Fibroblast of lung (primary cell): ENCODE measurements around the gene PSMG2. TPM values are rescaled to one million over a fixed set of nuclear protein-coding genes. Genes with fewer than 3 reads are reported as not detected.
A peak's percentile ranks its signal among the peaks of the same experiment; 100 is the strongest.

Source experiments
- DNase-seq, 2 donors: peaks; one replicate each; pipeline versions ENCODE4 v3.0.0 to v3.0.0-alpha.2; 2010; ENCODE audit warnings: low read depth in 2 of 2
- H2AFZ ChIP-seq: 2 replicates; pipeline ENCODE4 v1.5.1; 2012; ENCODE audit warnings: low read length, control low read depth, inconsistent platforms
- H3K27ac ChIP-seq: 2 replicates; pipeline ENCODE4 v1.5.1; 2011; ENCODE audit warnings: low read length, control low read depth; ENCODE audit not compliant: insufficient read depth
- H3K27me3 ChIP-seq: 2 replicates; pipeline ENCODE4 v1.5.1; 2011; ENCODE audit warnings: mild to moderate bottlenecking, low read length; ENCODE audit not compliant: control insufficient read depth, insufficient read depth
- H3K36me3 ChIP-seq: 2 replicates; pipeline ENCODE4 v1.5.1; 2011; ENCODE audit warnings: low read length; ENCODE audit not compliant: control insufficient read depth, insufficient read depth
- H3K4me1 ChIP-seq: 2 replicates; pipeline ENCODE4 v1.5.1; 2011; ENCODE audit warnings: low read length; ENCODE audit not compliant: control insufficient read depth, insufficient read depth; ENCODE audit errors: extremely low read depth
- H3K4me2 ChIP-seq: 2 replicates; pipeline ENCODE4 v1.5.1; 2011; ENCODE audit warnings: low read length, control low read depth; ENCODE audit not compliant: insufficient read depth; ENCODE audit errors: extremely low read depth
- H3K4me3 ChIP-seq, 4 experiments: fragments of 200-600 bp in 1 of 4; sonication (generic) in 1 of 4; replicated peaks in 1 of 4; 2 replicates each; pipeline ENCODE4 v1.5.1; 2011 to 2016; ENCODE audit warnings: low read length in 4 of 4, low read depth in 3 of 4, mild to moderate bottlenecking in 3 of 4, control low read depth in 2 of 4, inconsistent platforms in 1 of 4, mixed read lengths in 1 of 4; ENCODE audit not compliant: insufficient read depth in 1 of 4; ENCODE audit errors: control extremely low read depth in 1 of 4
- H3K79me2 ChIP-seq: 2 replicates; pipeline ENCODE4 v1.5.1; 2012; ENCODE audit warnings: mild to moderate bottlenecking, low read length, inconsistent platforms; ENCODE audit not compliant: control insufficient read depth, insufficient read depth
- H3K9ac ChIP-seq: 2 replicates; pipeline ENCODE4 v1.5.1; 2011; ENCODE audit warnings: mild to moderate bottlenecking, low read length, control low read depth; ENCODE audit not compliant: insufficient read depth
- H3K9me3 ChIP-seq: 2 replicates; pipeline ENCODE4 v1.5.1; 2012; ENCODE audit warnings: low read depth, low read length; ENCODE audit not compliant: control insufficient read depth, insufficient read depth
- H4K20me1 ChIP-seq: 2 replicates; pipeline ENCODE4 v1.5.1; 2011; ENCODE audit warnings: low read length; ENCODE audit not compliant: control insufficient read depth, insufficient read depth; ENCODE audit errors: extremely low read depth
- CTCF ChIP-seq, 2 donors: IDR thresholded peaks in 1 of 2; conservative IDR thresholded peaks in 1 of 2; 1 replicate in 1 of 2; 2 replicates in 1 of 2; pipeline ENCODE4 v1.5.1; 2011 to 2012; ENCODE audit warnings: low read length in 2 of 2, control low read depth in 1 of 2, inconsistent platforms in 1 of 2, low read depth in 1 of 2, mild to moderate bottlenecking in 1 of 2
- EZH2 ChIP-seq: IDR thresholded peaks from 2 replicates; pipeline ENCODE4 v1.5.1; 2012; ENCODE audit warnings: low read length, control low read depth, mild to moderate bottlenecking; ENCODE audit errors: missing control alignments
- polyA plus RNA-seq, 2 donors: library from polyadenylated mRNA; depleted of rRNA in 1 of 2; stranded (reverse) in 1 of 2; unstranded in 1 of 2; fragments of >200 nt; gene quantifications; 2 replicates each; pipeline ENCODE4 v1.2.1, GENCODE V29; 2011 to 2012; ENCODE audit warnings: missing spikeins in 1 of 2
- total RNA-seq: library from RNA; depleted of rRNA; stranded (reverse); fragments of >200 nt; gene quantifications from 2 replicates; pipeline ENCODE4 v1.2.1, GENCODE V29; 2014

Gene PSMG2
- total and polyA plus RNA-seq, 2 donors (not counting 1 experiment from before 2014, with no cell fraction given): 72.8 to 79.4 TPM

- H3K36me3 ChIP-seq: no peaks in the 10 kb centered on the region
- no peak overlapping the region for H2AFZ ChIP-seq
- H3K9me3 ChIP-seq: no peaks in the 10 kb centered on the region
- no peaks in the 10 kb centered on the region for H3K4me1 ChIP-seq
- H3K27me3 ChIP-seq: no peaks in the 10 kb centered on the region
- no peak overlapping the region for H3K4me3 ChIP-seq
- TF ChIP-seq CTCF (conservative IDR thresholded peaks at IDR 0.05 in 1 of 2, IDR thresholded peaks at IDR 0.05 in 1 of 2; ENCODE audit: low read depth in 1 of 2, low read length in 2 of 2) (no peak), EZH2 (no peak)
- no peak overlapping the region for H3K27ac ChIP-seq
- H3K4me2 ChIP-seq: no peak overlapping the region
- DNase-seq: peak in 1 of 2 donors; percentile 36
- no peaks in the 10 kb centered on the region for H3K79me2 ChIP-seq
- H3K9ac ChIP-seq: no peak overlapping the region
- no peaks in the 10 kb centered on the region for H4K20me1 ChIP-seq
Observed at GRCh38 chr18:12694032-12694431, 8.8 kb upstream of the PSMG2 start.

- Histone ChIP-seq H3K27me3 (no peaks in the 10 kb centered on the region), H2AFZ (no peak overlapping the region), H3K4me1 (no peaks in the 10 kb centered on the region), H3K9me3 (no peaks in the 10 kb centered on the region), H3K4me3 (no peak overlapping the region), H3K79me2 (peaks cover 32% of the 10 kb centered on the region), H3K4me2 (no peak overlapping the region), H3K36me3 (no peaks in the 10 kb centered on the region), H4K20me1 (no peaks in the 10 kb centered on the region), H3K9ac (no peak overlapping the region), H3K27ac (no peak overlapping the region)
- no peak for DNase-seq
- TF ChIP-seq CTCF (conservative IDR thresholded peaks at IDR 0.05 in 1 of 2, IDR thresholded peaks at IDR 0.05 in 1 of 2; ENCODE audit: low read depth in 1 of 2, low read length in 2 of 2) (no peak), EZH2 (no peak)
Observed at GRCh38 chr18:12699747-12700146, 3.1 kb upstream of the PSMG2 start.

- Histone ChIP-seq H3K9ac (no peak overlapping the region), H3K36me3 (no peaks in the 10 kb centered on the region), H2AFZ (no peak overlapping the region), H3K4me2 (peak overlapping the region; percentile 88), H3K27me3 (no peaks in the 10 kb centered on the region), H3K27ac (no peak overlapping the region), H3K79me2 (peaks cover 42% of the 10 kb centered on the region), H4K20me1 (no peaks in the 10 kb centered on the region), H3K4me3 (peak overlapping the region in 3 of 4 experiments; percentile 67 to 95 (median 88)), H3K4me1 (no peaks in the 10 kb centered on the region), H3K9me3 (no peaks in the 10 kb centered on the region)
- no peak for DNase-seq
- no peak for TF ChIP-seq CTCF (conservative IDR thresholded peaks at IDR 0.05 in 1 of 2, IDR thresholded peaks at IDR 0.05 in 1 of 2; ENCODE audit: low read depth in 1 of 2, low read length in 2 of 2)
- TF ChIP-seq EZH2: no peak
Observed at GRCh38 chr18:12701161-12701560, 1.7 kb upstream of the PSMG2 start.
